HG02840 (cell line): ENCODE results near the gene REV3L.

Experiments
- ATAC-seq: cut with Tn5 transposase; IDR thresholded peaks from one replicate; pipeline ENCODE4 v1.9.1; 2021; ENCODE audit warnings: mild to moderate bottlenecking, moderate library complexity, moderate number of reproducible peaks; ENCODE audit not compliant: unreplicated experiment, low FRiP score

REV3L gene

GRCh38 chr6:111472933-111473435 is 10.0 kb downstream of the REV3L start:
- no peak for ATAC-seq

GRCh38 chr6:111471958-111472357 is 11.1 kb downstream of the REV3L start:
- no peak for ATAC-seq

- no peak for ATAC-seq
These were observed 11.5 kb downstream of the REV3L start for GRCh38 chr6:111471533-111471932.

GRCh38 chr6:111470991-111471390 is 12.0 kb downstream of the REV3L start:
- no peak for ATAC-seq

GRCh38 chr6:111469543-111469942 is 13.5 kb downstream of the REV3L start:
- ATAC-seq, result no peak

- ATAC-seq, result no peak
These were observed 14.5 kb downstream of the REV3L start for GRCh38 chr6:111468329-111469012.

GRCh38 chr6:111464184-111464583 is 18.8 kb downstream of the REV3L start:
- no peak for ATAC-seq

GRCh38 chr6:111462770-111463391 is 20.1 kb downstream of the REV3L start:
- ATAC-seq, result no peak

- ATAC-seq, result no peak
These were observed 21.2 kb downstream of the REV3L start for GRCh38 chr6:111461860-111462259.

- no peak for ATAC-seq
These were observed 24.3 kb downstream of the REV3L start for GRCh38 chr6:111458670-111459232.

- no peak for ATAC-seq
These were observed 26.8 kb downstream of the REV3L start for GRCh38 chr6:111456208-111456607.

- ATAC-seq, result no peak
These were observed 32.4 kb downstream of the REV3L start for GRCh38 chr6:111450636-111451035.

- no peak for ATAC-seq
These were observed 32.9 kb downstream of the REV3L start for GRCh38 chr6:111450087-111450486.

GRCh38 chr6:111449129-111449528 is 33.9 kb downstream of the REV3L start:
- no peak for ATAC-seq

GRCh38 chr6:111447051-111447450 is 36.0 kb downstream of the REV3L start:
- ATAC-seq, result no peak

GRCh38 chr6:111445861-111446267 is 37.2 kb downstream of the REV3L start:
- ATAC-seq, result no peak

GRCh38 chr6:111444794-111445193 is 38.2 kb downstream of the REV3L start:
- no peak for ATAC-seq

- ATAC-seq, result no peak
These were observed 41.3 kb downstream of the REV3L start for GRCh38 chr6:111441678-111442243.

- no peak for ATAC-seq
These were observed 43.8 kb downstream of the REV3L start for GRCh38 chr6:111439171-111439570.

- ATAC-seq, result no peak
These were observed 45.4 kb downstream of the REV3L start for GRCh38 chr6:111437573-111437972.

GRCh38 chr6:111432511-111432910 is 50.5 kb downstream of the REV3L start:
- no peak for ATAC-seq
